Astrocyte (in vitro differentiated cells and primary cell): Measurements from ENCODE around the gene STAB2. TPM values are rescaled to one million over a fixed set of nuclear protein-coding genes. Genes with fewer than 3 reads are reported as not detected.

Experiments used
- DNase-seq: peaks from one replicate; pipeline ENCODE4 v3.0.0-alpha.2; 2010; ENCODE audit warnings: low read depth
- FAIRE-seq: peaks from 2 replicates; lab custom pipeline; 2011; peaks lifted over from hg19 to GRCh38; lab: Jason Lieb, UNC
- H2AFZ ChIP-seq: 2 replicates; pipeline ENCODE4 v1.6.0; 2012; ENCODE audit warnings: low read depth, low read length, inconsistent platforms
- H3K27ac ChIP-seq: 2 replicates; pipeline ENCODE4 v1.5.1; 2011; ENCODE audit warnings: low read depth, low read length, inconsistent platforms
- H3K27me3 ChIP-seq: 2 replicates; pipeline ENCODE4 v1.6.0; 2011; ENCODE audit warnings: low read length, inconsistent platforms; ENCODE audit not compliant: insufficient read depth
- H3K36me3 ChIP-seq: 2 replicates; pipeline ENCODE4 v1.5.1; 2011; ENCODE audit warnings: low read length, inconsistent platforms; ENCODE audit not compliant: insufficient read depth
- H3K4me1 ChIP-seq: 2 replicates; pipeline ENCODE4 v1.5.1; 2011; ENCODE audit warnings: low read length, inconsistent platforms; ENCODE audit not compliant: insufficient read depth
- H3K4me2 ChIP-seq: 2 replicates; pipeline ENCODE4 v1.6.0; 2012; ENCODE audit warnings: low read length, inconsistent platforms
- H3K4me3 ChIP-seq: 2 replicates; pipeline ENCODE4 v1.5.1; 2011; ENCODE audit warnings: low read depth, mild to moderate bottlenecking, low read length, inconsistent platforms; ENCODE audit not compliant: insufficient read depth
- H3K79me2 ChIP-seq: 2 replicates; pipeline ENCODE4 v1.6.0; 2012; ENCODE audit warnings: mild to moderate bottlenecking, low read length, inconsistent platforms; ENCODE audit not compliant: insufficient read depth
- H3K9ac ChIP-seq: 2 replicates; pipeline ENCODE4 v1.6.0; 2012; ENCODE audit warnings: mild to moderate bottlenecking, low read length, inconsistent platforms
- H3K9me3 ChIP-seq: 2 replicates; pipeline ENCODE4 v1.5.1; 2012; ENCODE audit warnings: low read depth, mild to moderate bottlenecking, low read length, inconsistent platforms; ENCODE audit not compliant: insufficient read depth
- H4K20me1 ChIP-seq: 2 replicates; pipeline ENCODE4 v1.6.0; 2012; ENCODE audit warnings: low read length, inconsistent platforms; ENCODE audit not compliant: insufficient read depth
- H3K27ac Mint-ChIP-seq: one replicate; pipeline ENCODE4 v1.8.0; 2021; ENCODE audit warnings: mild to moderate bottlenecking, mixed read lengths; ENCODE audit not compliant: unreplicated experiment
- H3K27me3 Mint-ChIP-seq: one replicate; pipeline ENCODE4 v1.8.0; 2021; ENCODE audit warnings: low read depth, mixed read lengths; ENCODE audit not compliant: unreplicated experiment
- H3K36me3 Mint-ChIP-seq: one replicate; pipeline ENCODE4 v1.8.0; 2021; ENCODE audit warnings: low read depth, mixed read lengths; ENCODE audit not compliant: unreplicated experiment
- H3K4me1 Mint-ChIP-seq: one replicate; pipeline ENCODE4 v1.8.0; 2021; ENCODE audit warnings: low read depth, mixed read lengths; ENCODE audit not compliant: unreplicated experiment
- H3K4me3 Mint-ChIP-seq: one replicate; pipeline ENCODE4 v1.8.0; 2021; ENCODE audit warnings: mild to moderate bottlenecking, moderate library complexity, mixed read lengths; ENCODE audit not compliant: unreplicated experiment
- H3K9me3 Mint-ChIP-seq: one replicate; pipeline ENCODE4 v1.8.0; 2021; ENCODE audit warnings: mild to moderate bottlenecking, mixed read lengths; ENCODE audit not compliant: unreplicated experiment
- EZH2 ChIP-seq: IDR thresholded peaks from 2 replicates; pipeline ENCODE4 v1.6.1; 2012; ENCODE audit warnings: mild to moderate bottlenecking, low read length, inconsistent platforms; ENCODE audit not compliant: insufficient read depth
- total RNA-seq: library from RNA; stranded (reverse); gene quantifications from 2 replicates; pipeline ENCODE4 v1.2.1, GENCODE V29; 2021
- TF ChIP-seq, protein P1 (sequence below): IDR thresholded peaks from 2 replicates; pipeline ENCODE4 v1.5.1; 2011; ENCODE audit warnings: low read depth, mild to moderate bottlenecking, inconsistent platforms, low read length, moderate library complexity; ENCODE audit not compliant: insufficient read depth

STAB2 gene
- total RNA-seq, 1 donor from 2014 or later, result not detected

- FAIRE-seq (no peak), DNase-seq (peak; percentile 6)
- Histone ChIP-seq H3K27ac (no peak overlapping the region), H3K79me2 (no peaks in the 10 kb centered on the region), H3K9ac (no peak overlapping the region), H2AFZ (no peak overlapping the region), H3K36me3 (peaks cover 29% of the 10 kb centered on the region), H3K27me3 (no peaks in the 10 kb centered on the region), H3K4me1 (no peaks in the 10 kb centered on the region), H3K4me2 (no peak overlapping the region), H3K4me3 (no peak overlapping the region), H3K9me3 (no peaks in the 10 kb centered on the region), H4K20me1 (peaks cover 14% of the 10 kb centered on the region)
- H3K36me3 Mint-ChIP-seq, result peaks cover 8% of the 10 kb centered on the region
- no peaks in the 10 kb centered on the region for H3K27me3 Mint-ChIP-seq
- H3K27ac Mint-ChIP-seq, result no peak overlapping the region
- TF ChIP-seq, protein P1, sequence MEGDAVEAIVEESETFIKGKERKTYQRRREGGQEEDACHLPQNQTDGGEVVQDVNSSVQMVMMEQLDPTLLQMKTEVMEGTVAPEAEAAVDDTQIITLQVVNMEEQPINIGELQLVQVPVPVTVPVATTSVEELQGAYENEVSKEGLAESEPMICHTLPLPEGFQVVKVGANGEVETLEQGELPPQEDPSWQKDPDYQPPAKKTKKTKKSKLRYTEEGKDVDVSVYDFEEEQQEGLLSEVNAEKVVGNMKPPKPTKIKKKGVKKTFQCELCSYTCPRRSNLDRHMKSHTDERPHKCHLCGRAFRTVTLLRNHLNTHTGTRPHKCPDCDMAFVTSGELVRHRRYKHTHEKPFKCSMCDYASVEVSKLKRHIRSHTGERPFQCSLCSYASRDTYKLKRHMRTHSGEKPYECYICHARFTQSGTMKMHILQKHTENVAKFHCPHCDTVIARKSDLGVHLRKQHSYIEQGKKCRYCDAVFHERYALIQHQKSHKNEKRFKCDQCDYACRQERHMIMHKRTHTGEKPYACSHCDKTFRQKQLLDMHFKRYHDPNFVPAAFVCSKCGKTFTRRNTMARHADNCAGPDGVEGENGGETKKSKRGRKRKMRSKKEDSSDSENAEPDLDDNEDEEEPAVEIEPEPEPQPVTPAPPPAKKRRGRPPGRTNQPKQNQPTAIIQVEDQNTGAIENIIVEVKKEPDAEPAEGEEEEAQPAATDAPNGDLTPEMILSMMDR, result peak; percentile 48
- TF ChIP-seq EZH2, result no peak
- no peak overlapping the region for H3K4me3 Mint-ChIP-seq
- H3K4me1 Mint-ChIP-seq, result peaks cover 15% of the 10 kb centered on the region
- H3K9me3 Mint-ChIP-seq, result no peaks in the 10 kb centered on the region
Observed at GRCh38 chr12:103771466-103771865, 184.4 kb downstream of the STAB2 start.

- Mint-ChIP-seq H3K36me3 (peaks cover 12% of the 10 kb centered on the region), H3K4me1 (peaks cover 15% of the 10 kb centered on the region), H3K9me3 (no peaks in the 10 kb centered on the region), H3K27ac (no peak overlapping the region), H3K27me3 (no peaks in the 10 kb centered on the region), H3K4me3 (no peak overlapping the region)
- Histone ChIP-seq H3K27ac (no peak overlapping the region), H3K9me3 (no peaks in the 10 kb centered on the region), H3K27me3 (no peaks in the 10 kb centered on the region), H4K20me1 (peaks cover 14% of the 10 kb centered on the region), H2AFZ (no peak overlapping the region), H3K4me2 (no peak overlapping the region), H3K4me3 (no peak overlapping the region), H3K4me1 (no peaks in the 10 kb centered on the region), H3K36me3 (peaks cover 29% of the 10 kb centered on the region), H3K9ac (no peak overlapping the region), H3K79me2 (no peaks in the 10 kb centered on the region)
- TF ChIP-seq, protein P1, result no peak
- no peak for TF ChIP-seq EZH2
- FAIRE-seq (no peak), DNase-seq (no peak)
Observed at GRCh38 chr12:103772367-103773108, 185.5 kb downstream of the STAB2 start.
